CD14-positive monocyte (primary cell): ENCODE data around the gene MACROD2. TPM values are rescaled to one million over a fixed set of nuclear protein-coding genes. Genes with fewer than 3 reads are reported as not detected.

ENCODE experiments used
- DNase-seq, 3 donors: peaks; one replicate each; pipeline ENCODE4 v3.0.0-alpha.2; 2011 to 2022
- H2AFZ ChIP-seq: 2 replicates; pipeline ENCODE4 v1.6.0; 2012; ENCODE audit warnings: mild to moderate bottlenecking, low read depth, low read length, inconsistent platforms; ENCODE audit not compliant: insufficient read depth, poor library complexity, severe bottlenecking
- H3K27ac ChIP-seq, 2 donors: 1 replicate in 1 of 2; 2 replicates in 1 of 2; pipeline ENCODE4 v1.5.1; 2012 to 2013; ENCODE audit warnings: low read length in 2 of 2, control low read depth in 1 of 2, inconsistent platforms in 1 of 2, low read depth in 1 of 2, mild to moderate bottlenecking in 1 of 2
- H3K27me3 ChIP-seq, 2 donors: one replicate each; pipeline versions ENCODE4 v1.6.0 to v1.6.1; 2011 to 2013; ENCODE audit warnings: low read length in 2 of 2; ENCODE audit not compliant: control insufficient read depth in 2 of 2, insufficient read depth in 2 of 2
- H3K36me3 ChIP-seq, 2 donors: replicated peaks in 1 of 2; 1 replicate in 1 of 2; 2 replicates in 1 of 2; pipeline versions ENCODE4 v1.5.1 to v1.6.1; 2012 to 2013; ENCODE audit warnings: low read length in 2 of 2, control low read depth in 1 of 2, inconsistent platforms in 1 of 2, mild to moderate bottlenecking in 1 of 2; ENCODE audit not compliant: insufficient read depth in 2 of 2, control insufficient read depth in 1 of 2
- H3K4me1 ChIP-seq, 2 donors: 1 replicate in 1 of 2; 2 replicates in 1 of 2; pipeline versions ENCODE4 v1.5.1 to v1.6.1; 2012 to 2013; ENCODE audit warnings: low read length in 2 of 2, control low read depth in 1 of 2, inconsistent platforms in 1 of 2, mild to moderate bottlenecking in 1 of 2, moderate library complexity in 1 of 2; ENCODE audit not compliant: insufficient read depth in 2 of 2, control insufficient read depth in 1 of 2
- H3K4me2 ChIP-seq: replicated peaks from 2 replicates; pipeline ENCODE3; 2012; ENCODE audit warnings: low read length, moderate library complexity, mild to moderate bottlenecking; ENCODE audit not compliant: poor library complexity, severe bottlenecking; ENCODE audit errors: extremely low read depth
- H3K4me3 ChIP-seq, 3 experiments: fragments of 200-600 bp in 1 of 3; sonication (generic) in 1 of 3; replicated peaks in 1 of 3; 1 replicate in 2 of 3; 2 replicates in 1 of 3; pipeline ENCODE4 v1.5.1; 2011 to 2013; ENCODE audit warnings: low read length in 3 of 3, mild to moderate bottlenecking in 3 of 3, control low read depth in 2 of 3, low read depth in 2 of 3, inconsistent platforms in 1 of 3, moderate library complexity in 1 of 3
- H3K79me2 ChIP-seq: 2 replicates; pipeline ENCODE4 v1.6.0; 2012; ENCODE audit warnings: mild to moderate bottlenecking, control low read depth, inconsistent platforms, low read length, moderate library complexity; ENCODE audit not compliant: insufficient read depth
- H3K9ac ChIP-seq: 2 replicates; pipeline ENCODE4 v1.6.0; 2017; ENCODE audit warnings: low read length, mild to moderate bottlenecking; ENCODE audit not compliant: insufficient read depth, poor library complexity, severe bottlenecking
- H3K9me3 ChIP-seq, 2 donors: replicated peaks in 1 of 2; 1 replicate in 1 of 2; 2 replicates in 1 of 2; pipeline versions ENCODE4 v1.5.1 to v1.6.1; 2012 to 2013; ENCODE audit warnings: low read length in 2 of 2, control low read depth in 1 of 2; ENCODE audit not compliant: control insufficient read depth in 1 of 2, insufficient read depth in 1 of 2
- H4K20me1 ChIP-seq: 2 replicates; pipeline ENCODE4 v1.6.0; 2012; ENCODE audit warnings: mild to moderate bottlenecking, low read length, control low read depth, moderate library complexity; ENCODE audit not compliant: insufficient read depth
- H3K27ac Mint-ChIP-seq, 7 donors: one replicate each; pipeline ENCODE4 v1.8.0; 2020; ENCODE audit warnings: mild to moderate bottlenecking in 7 of 7, mixed read lengths in 7 of 7, moderate library complexity in 6 of 7, inconsistent platforms in 2 of 7
- H3K27me3 Mint-ChIP-seq, 3 donors: one replicate each; pipeline ENCODE4 v1.8.0; 2021 to 2022; ENCODE audit warnings: low read depth in 3 of 3, mild to moderate bottlenecking in 3 of 3, mixed read lengths in 3 of 3, moderate library complexity in 3 of 3, inconsistent platforms in 1 of 3
- H3K36me3 Mint-ChIP-seq, 2 donors: one replicate each; pipeline ENCODE4 v1.8.0; 2020; ENCODE audit warnings: mixed read lengths in 2 of 2, inconsistent platforms in 1 of 2, mild to moderate bottlenecking in 1 of 2
- H3K4me1 Mint-ChIP-seq: one replicate; pipeline ENCODE4 v1.8.0; 2020; ENCODE audit warnings: mild to moderate bottlenecking, mixed read lengths
- H3K4me3 Mint-ChIP-seq, 2 donors: one replicate each; pipeline ENCODE4 v1.8.0; 2020; ENCODE audit warnings: mild to moderate bottlenecking in 2 of 2, mixed read lengths in 2 of 2, moderate library complexity in 1 of 2
- H3K9me3 Mint-ChIP-seq, 7 donors: one replicate each; pipeline ENCODE4 v1.8.0; 2020 to 2022; ENCODE audit warnings: mixed read lengths in 7 of 7, mild to moderate bottlenecking in 6 of 7, moderate library complexity in 6 of 7, inconsistent platforms in 2 of 7
- WGBS: methylation state at CpG from one replicate; pipeline ENCODE4 v1.1.5; 2013; ENCODE audit warnings: missing lambda C conversion rate; ENCODE audit not compliant: insufficient coverage; 5-methylcytosine and 5-hydroxymethylcytosine counted together
- intact Hi-C, 2 donors: fragments of 100-400 bp; cut with micrococcal nuclease; formaldehyde crosslinking; loops; one replicate each; pipeline versions ENCODE4 v1.15.0 to v1.15.1; 2023
- polyA plus RNA-seq, 3 donors: library from polyadenylated mRNA; depleted of rRNA in 1 of 3; unstranded in 2 of 3; stranded (reverse) in 1 of 3; fragments of 300-500 nt in 2 of 3; fragments of >200 nt in 1 of 3; fragmentation: Illumina TruSeq in 2 of 3; gene quantifications; 1 replicate in 2 of 3; 2 replicates in 1 of 3; pipeline ENCODE4 v1.2.3, GENCODE V29; 2012 to 2021
- TF ChIP-seq, protein P1 (sequence below): fragments of 200-600 bp; IDR thresholded peaks from one replicate; pipeline ENCODE4 v1.8.0; 2022; ENCODE audit warnings: antibody characterized with exemption, mild to moderate bottlenecking

Gene MACROD2
- polyA plus RNA-seq, 3 donors = 0.23 TPM; not detected in 2

DNA sequence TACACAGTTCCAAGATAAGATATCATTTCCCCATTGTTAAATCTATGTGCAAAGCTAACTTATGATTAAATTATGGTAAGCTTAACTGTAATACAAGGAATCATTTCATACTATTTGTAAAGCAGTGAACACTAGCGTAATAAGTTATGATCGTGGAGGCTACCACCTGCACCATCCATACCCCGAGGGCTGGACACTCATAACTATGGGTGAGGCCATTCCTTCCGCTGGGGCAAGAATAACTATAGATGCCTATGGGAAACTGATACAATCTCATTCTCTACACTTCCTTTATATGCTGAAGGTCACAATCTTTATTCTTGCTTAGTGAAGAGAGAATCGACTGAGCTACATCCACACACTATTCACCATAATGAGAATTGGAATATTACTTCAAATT is 1258.1 kb downstream of the MACROD2 start:
- no peaks in the 10 kb centered on the region for H3K36me3 Mint-ChIP-seq
- Histone ChIP-seq H3K9me3 (no peaks in the 10 kb centered on the region), H3K27ac (no peak overlapping the region), H3K79me2 (no peaks in the 10 kb centered on the region), H3K36me3 (no peaks in the 10 kb centered on the region), H3K4me1 (no peaks in the 10 kb centered on the region), H3K4me3 (no peak overlapping the region), H2AFZ (no peak overlapping the region), H3K27me3 (no peaks in the 10 kb centered on the region), H3K9ac (no peak overlapping the region), H4K20me1 (no peaks in the 10 kb centered on the region), H3K4me2 (no peak overlapping the region)
- H3K27ac Mint-ChIP-seq = no peak overlapping the region
- peaks cover 0 to 8% (median 2%) of the 10 kb centered on the region in 7 donors for H3K9me3 Mint-ChIP-seq
- TF ChIP-seq, protein P1, sequence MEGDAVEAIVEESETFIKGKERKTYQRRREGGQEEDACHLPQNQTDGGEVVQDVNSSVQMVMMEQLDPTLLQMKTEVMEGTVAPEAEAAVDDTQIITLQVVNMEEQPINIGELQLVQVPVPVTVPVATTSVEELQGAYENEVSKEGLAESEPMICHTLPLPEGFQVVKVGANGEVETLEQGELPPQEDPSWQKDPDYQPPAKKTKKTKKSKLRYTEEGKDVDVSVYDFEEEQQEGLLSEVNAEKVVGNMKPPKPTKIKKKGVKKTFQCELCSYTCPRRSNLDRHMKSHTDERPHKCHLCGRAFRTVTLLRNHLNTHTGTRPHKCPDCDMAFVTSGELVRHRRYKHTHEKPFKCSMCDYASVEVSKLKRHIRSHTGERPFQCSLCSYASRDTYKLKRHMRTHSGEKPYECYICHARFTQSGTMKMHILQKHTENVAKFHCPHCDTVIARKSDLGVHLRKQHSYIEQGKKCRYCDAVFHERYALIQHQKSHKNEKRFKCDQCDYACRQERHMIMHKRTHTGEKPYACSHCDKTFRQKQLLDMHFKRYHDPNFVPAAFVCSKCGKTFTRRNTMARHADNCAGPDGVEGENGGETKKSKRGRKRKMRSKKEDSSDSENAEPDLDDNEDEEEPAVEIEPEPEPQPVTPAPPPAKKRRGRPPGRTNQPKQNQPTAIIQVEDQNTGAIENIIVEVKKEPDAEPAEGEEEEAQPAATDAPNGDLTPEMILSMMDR = no peak
- WGBS = no CpG with 5 or more reads among the region's 5 CpGs
- no peak for DNase-seq
- no peaks in the 10 kb centered on the region for H3K4me1 Mint-ChIP-seq
- H3K27me3 Mint-ChIP-seq = peaks cover 0 to under 1% (median 0%) of the 10 kb centered on the region in 3 donors
- intact Hi-C loops = no loop called here
- H3K4me3 Mint-ChIP-seq = no peak overlapping the region

DNA sequence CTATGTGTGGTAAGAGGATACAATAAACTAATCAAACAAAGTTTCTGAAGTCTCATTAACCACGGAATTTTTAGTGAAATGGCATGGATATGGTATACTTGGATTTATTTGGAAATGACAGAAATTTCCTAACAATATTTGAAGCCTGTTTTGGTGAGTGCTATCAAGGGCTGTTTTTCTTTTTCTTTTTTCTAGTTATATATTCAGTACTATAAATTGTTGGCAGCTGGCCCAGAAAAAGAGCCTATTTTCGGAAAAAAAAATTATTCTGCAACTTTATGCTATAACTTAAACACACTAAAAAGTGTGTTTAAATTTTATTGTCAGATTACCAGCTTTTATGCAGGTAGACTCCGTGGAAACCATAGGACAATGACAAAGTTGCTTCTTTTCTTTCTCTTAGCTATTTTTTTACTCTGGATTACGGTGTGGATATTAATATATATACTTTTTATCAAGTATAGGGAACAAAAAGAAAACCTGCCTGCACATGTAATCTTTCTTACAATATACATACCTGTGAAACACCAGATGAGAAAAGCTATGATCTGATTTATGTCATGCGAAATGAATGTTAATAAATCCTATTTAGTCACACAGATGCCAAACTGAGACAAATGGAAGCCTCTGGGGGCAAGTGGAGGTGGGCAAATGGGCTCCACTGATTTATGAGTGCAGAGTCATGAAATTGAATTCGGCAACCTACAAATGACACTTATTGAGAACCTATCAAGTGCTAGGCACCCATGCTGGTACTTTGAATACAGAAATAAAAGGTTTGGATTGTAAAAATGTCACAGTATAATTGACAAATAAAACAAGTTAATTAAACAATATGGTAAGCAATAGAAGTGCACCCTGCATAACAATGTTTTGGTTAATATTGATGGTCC is 1261.6 kb downstream of the MACROD2 start:
- Histone ChIP-seq H3K9me3 (no peaks in the 10 kb centered on the region), H3K9ac (no peak overlapping the region), H3K36me3 (no peaks in the 10 kb centered on the region), H3K4me3 (no peak overlapping the region), H3K4me2 (no peak overlapping the region), H3K27ac (no peak overlapping the region), H3K4me1 (no peaks in the 10 kb centered on the region), H3K79me2 (no peaks in the 10 kb centered on the region), H2AFZ (no peak overlapping the region), H4K20me1 (no peaks in the 10 kb centered on the region), H3K27me3 (no peaks in the 10 kb centered on the region)
- WGBS = no CpG with 5 or more reads among the region's 6 CpGs
- TF ChIP-seq, protein P1 = no peak
- no peak overlapping the region for H3K27ac Mint-ChIP-seq
- intact Hi-C loops = no loop called here
- H3K4me1 Mint-ChIP-seq = no peaks in the 10 kb centered on the region
- peaks cover 0 to 2% (median 0%) of the 10 kb centered on the region in 7 donors for H3K9me3 Mint-ChIP-seq
- DNase-seq = no peak
- no peak overlapping the region for H3K4me3 Mint-ChIP-seq
- no peaks in the 10 kb centered on the region for H3K36me3 Mint-ChIP-seq
- no peaks in the 10 kb centered on the region for H3K27me3 Mint-ChIP-seq
